Measurements from ENCODE around the gene SRPK2.
"Not testable (repeated sequence)": the region's sequence is repeated elsewhere in the genome, so short reads cannot be mapped to it uniquely, and the experiment has no call there.

GRCh38 chr7:105437356-105437755 is 48.6 kb upstream of the SRPK2 start:
- TF ChIP-seq POLR2A, CTCF (IDR thresholded peaks at IDR 0.05): not testable (repeated sequence)

Measured in ovary (tissue), 3 donors.